ENCODE measurements around the gene UBE2G2. TPM values are rescaled to one million over a fixed set of nuclear protein-coding genes. Genes with fewer than 3 reads are reported as not detected.

The UBE2G2 gene
- total RNA-seq, 2 donors from 2014 or later, result 46.9 to 75.7 TPM

DNA sequence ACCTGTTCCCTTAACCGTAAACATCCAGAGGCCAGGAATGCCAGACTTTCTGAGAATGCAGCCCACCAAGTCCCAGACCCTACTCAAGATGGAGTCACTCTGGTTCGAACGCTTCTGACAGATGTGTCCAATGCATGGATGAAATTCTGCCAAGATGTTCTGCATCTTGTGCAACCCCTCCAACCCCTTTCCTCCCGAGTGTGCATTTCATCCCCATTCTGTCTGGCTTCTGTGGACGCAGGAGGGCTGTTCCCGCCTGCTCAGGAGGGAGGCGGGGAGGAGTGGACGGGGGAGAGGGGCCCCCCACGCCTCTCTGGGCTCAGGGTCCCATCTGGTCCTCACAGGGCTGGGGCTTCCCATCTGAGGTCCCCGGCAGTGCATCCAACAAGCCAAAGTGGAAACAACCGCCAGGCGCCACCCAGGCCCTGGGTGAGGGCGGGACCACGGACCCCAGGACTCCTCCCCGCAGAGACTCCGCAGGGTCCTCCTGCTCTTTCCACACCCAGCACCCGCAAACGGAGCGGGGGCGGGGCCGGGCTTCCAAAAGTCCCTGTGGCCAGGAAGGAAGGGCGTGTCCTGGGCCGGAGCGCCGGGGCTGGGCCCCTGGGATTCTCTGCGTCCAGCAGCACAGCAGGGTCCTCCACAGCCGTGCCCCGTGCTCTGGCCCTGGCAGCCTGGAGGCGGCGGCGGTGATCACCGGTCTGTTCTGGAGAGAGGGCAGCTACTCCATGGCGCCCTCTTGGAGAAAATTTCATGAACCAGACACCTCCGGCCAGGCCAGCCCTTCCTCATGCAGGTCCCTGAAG, 44.0 kb upstream of the UBE2G2 start:
- Histone ChIP-seq H3K27ac (peak overlapping the region; percentile 25 to 43), H3K27me3 (replicated peaks; ENCODE audit: insufficient read depth) (no peaks in the 10 kb centered on the region), H3K4me3 (peak overlapping the region; percentile 17), H3K9me3 (no peaks in the 10 kb centered on the region), H3K36me3 (peaks cover 1 to 3% of the 10 kb centered on the region in 2 donors), H3K4me1 (replicated peaks) (peaks cover 14% of the 10 kb centered on the region)
- intact Hi-C loops (cut with DNase I), result no loop called here
- TF ChIP-seq POLR2AphosphoS5 (IDR thresholded peaks at IDR 0.05), result no peak
- DNase-seq (ENCODE audit: low spot score), result no peak
- WGBS, result 10% methylated on average over 22 of the region's 34 CpGs

DNA sequence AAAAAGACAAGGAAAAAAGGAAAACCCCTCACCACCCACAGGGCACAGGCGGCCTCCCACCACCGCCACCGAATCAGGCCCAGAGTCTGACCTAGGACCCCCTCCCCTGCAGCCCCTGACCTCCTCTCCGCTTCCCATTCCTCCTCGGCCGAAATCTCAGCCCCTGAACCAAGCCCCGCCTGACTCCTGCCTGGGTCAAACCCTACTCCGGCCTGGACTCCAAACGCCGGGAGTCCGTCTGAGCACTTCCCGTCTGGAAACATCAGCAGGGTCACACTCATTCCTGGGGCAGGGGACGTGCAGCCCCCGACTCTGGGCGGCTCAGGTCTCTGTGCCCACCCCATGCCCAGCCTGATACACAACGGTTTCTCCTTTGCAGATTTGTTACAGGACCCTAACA, 42.6 kb upstream of the UBE2G2 start:
- no peaks in the 10 kb centered on the region for H3K9me3 ChIP-seq
- TF ChIP-seq CTCF (IDR thresholded peaks at IDR 0.05), result no peak
- no peak for TF ChIP-seq POLR2AphosphoS5 (IDR thresholded peaks at IDR 0.05)
- no peak for TF ChIP-seq POLR2A (IDR thresholded peaks at IDR 0.05)
- H3K27ac ChIP-seq, result no peak overlapping the region
- H3K36me3 ChIP-seq, result no peaks in the 10 kb centered on the region
- H3K27me3 ChIP-seq (replicated peaks; ENCODE audit: insufficient read depth), result no peaks in the 10 kb centered on the region
- H3K4me3 ChIP-seq, result no peak overlapping the region
- DNase-seq (ENCODE audit: low spot score), result no peak
- 82% methylated on average over 16 of the region's 16 CpGs for WGBS
- H3K4me1 ChIP-seq (replicated peaks), result peaks cover 14% of the 10 kb centered on the region
- intact Hi-C loops (cut with DNase I), result no loop called here

DNA sequence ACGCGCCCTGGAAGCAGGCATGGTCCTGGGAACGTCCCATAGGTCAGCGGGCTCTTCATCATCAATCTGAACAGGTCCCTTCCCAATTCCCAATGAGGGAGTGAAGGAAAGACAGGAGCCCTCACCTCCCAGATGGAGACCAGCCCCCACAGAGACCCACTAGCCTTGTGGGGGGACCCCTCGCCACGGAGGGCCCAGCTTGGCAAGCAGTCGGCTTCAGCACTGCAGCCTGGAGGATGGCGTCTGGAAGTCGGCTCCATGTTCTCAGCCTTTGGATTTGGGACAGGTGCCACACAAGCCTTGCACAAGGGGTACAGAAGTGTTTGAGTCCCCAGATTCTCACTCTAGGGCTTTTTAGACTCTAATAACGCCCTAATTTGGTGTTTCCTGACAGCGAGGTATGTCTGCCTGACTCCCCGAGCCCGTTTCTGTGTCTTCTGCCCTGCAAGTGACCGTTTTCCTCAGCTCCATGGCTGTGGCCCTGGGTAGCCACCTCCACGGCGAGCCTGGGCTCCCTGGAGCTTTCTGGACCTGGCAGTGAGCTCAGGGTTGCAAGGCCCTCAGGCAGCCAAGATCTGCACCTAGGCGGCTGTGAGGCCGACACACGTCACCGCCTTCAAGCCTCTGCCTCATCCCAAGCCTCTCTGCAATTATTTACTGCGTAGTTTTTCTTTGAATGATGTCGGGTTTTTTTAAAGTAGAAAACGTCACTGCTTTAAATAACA, 41.3 kb upstream of the UBE2G2 start:
- 79% methylated on average over 23 of the region's 23 CpGs for WGBS
- Histone ChIP-seq H3K36me3 (no peaks in the 10 kb centered on the region), H3K27ac (no peak overlapping the region), H3K4me3 (no peak overlapping the region), H3K27me3 (replicated peaks; ENCODE audit: insufficient read depth) (no peaks in the 10 kb centered on the region), H3K4me1 (replicated peaks) (peaks cover 14% of the 10 kb centered on the region), H3K9me3 (no peaks in the 10 kb centered on the region)
- TF ChIP-seq CTCF (IDR thresholded peaks at IDR 0.05) (no peak), POLR2A (IDR thresholded peaks at IDR 0.05) (no peak), POLR2AphosphoS5 (IDR thresholded peaks at IDR 0.05) (no peak)
- no peak for DNase-seq (ENCODE audit: low spot score)
- intact Hi-C loops (cut with DNase I), result no loop called here

DNA sequence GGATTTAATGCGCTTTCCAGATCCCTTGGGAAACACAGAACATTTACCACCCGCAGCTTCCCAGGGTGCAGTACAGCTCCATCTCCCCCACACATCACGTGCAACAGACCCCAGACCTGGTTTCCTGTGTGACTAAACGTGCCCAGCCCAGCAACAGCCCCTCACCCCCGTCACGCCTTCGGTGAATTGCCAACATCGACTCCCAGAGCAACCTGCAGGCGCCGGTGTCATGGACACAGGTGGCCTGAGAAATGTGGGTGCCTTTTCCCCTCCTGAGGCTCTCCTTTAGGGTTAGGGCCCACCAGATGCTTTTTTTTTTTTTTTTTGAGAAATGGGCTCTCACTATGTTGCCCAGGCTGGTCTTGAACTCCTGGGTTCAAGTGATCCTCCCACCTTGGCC, 40.5 kb upstream of the UBE2G2 start:
- 84% methylated on average over 10 of the region's 10 CpGs for WGBS
- intact Hi-C loops (cut with DNase I), result no loop called here
- H3K4me1 ChIP-seq (replicated peaks), result peaks cover 14% of the 10 kb centered on the region

More for the DNA sequence above, 40.5 kb upstream of the UBE2G2 start:
- Histone ChIP-seq H3K27ac (no peak overlapping the region), H3K27me3 (replicated peaks; ENCODE audit: insufficient read depth) (no peaks in the 10 kb centered on the region), H3K36me3 (no peaks in the 10 kb centered on the region), H3K9me3 (no peaks in the 10 kb centered on the region), H3K4me3 (no peak overlapping the region)
- no peak for TF ChIP-seq POLR2AphosphoS5 (IDR thresholded peaks at IDR 0.05)
- no peak for TF ChIP-seq POLR2A (IDR thresholded peaks at IDR 0.05)
- TF ChIP-seq CTCF (IDR thresholded peaks at IDR 0.05), result no peak
- no peak for DNase-seq (ENCODE audit: low spot score)

All from prostate gland (tissue), 2 donors.